ENCODE data around the gene TMEM145. TPM values are rescaled to one million over a fixed set of nuclear protein-coding genes. Genes with fewer than 3 reads are reported as not detected.

TMEM145 gene
- total RNA-seq, 1 donor from 2014 or later: 24.7 TPM

GRCh38 chr19:42306646-42307045 lies 6.5 kb upstream of the TMEM145 start:
- Mint-ChIP-seq H3K36me3 (ENCODE audit: unreplicated experiment) (peaks cover 5% of the 10 kb centered on the region), H3K27me3 (ENCODE audit: unreplicated experiment) (peaks cover 15% of the 10 kb centered on the region), H3K4me3 (ENCODE audit: unreplicated experiment) (no peak overlapping the region), H3K27ac (ENCODE audit: unreplicated experiment) (no peak overlapping the region), H3K9me3 (ENCODE audit: unreplicated experiment) (peaks cover 13% of the 10 kb centered on the region), H3K4me1 (ENCODE audit: low read depth, unreplicated experiment) (peaks cover 10% of the 10 kb centered on the region)
- no peak for DNase-seq
- no peak for TF ChIP-seq CTCF (IDR thresholded peaks at IDR 0.05; ENCODE audit: partially characterized antibody, unreplicated experiment)

GRCh38 chr19:42309686-42310085 lies 3.4 kb upstream of the TMEM145 start:
- no peak overlapping the region for H3K4me3 Mint-ChIP-seq (ENCODE audit: unreplicated experiment)
- peaks cover 10% of the 10 kb centered on the region for H3K27me3 Mint-ChIP-seq (ENCODE audit: unreplicated experiment)

GRCh38 chr19:42311657-42312056 lies 1.5 kb upstream of the TMEM145 start:
- DNase-seq: no peak
- peak overlapping the region; percentile 69 for H3K4me3 Mint-ChIP-seq (ENCODE audit: unreplicated experiment)
- TF ChIP-seq CTCF (IDR thresholded peaks at IDR 0.05; ENCODE audit: partially characterized antibody, unreplicated experiment): no peak
- peaks cover 10% of the 10 kb centered on the region for H3K9me3 Mint-ChIP-seq (ENCODE audit: unreplicated experiment)
- peaks cover 5% of the 10 kb centered on the region for H3K36me3 Mint-ChIP-seq (ENCODE audit: unreplicated experiment)
- H3K4me1 Mint-ChIP-seq (ENCODE audit: low read depth, unreplicated experiment): peaks cover 3% of the 10 kb centered on the region
- no peak overlapping the region for H3K27ac Mint-ChIP-seq (ENCODE audit: unreplicated experiment)
- peaks cover 10% of the 10 kb centered on the region for H3K27me3 Mint-ChIP-seq (ENCODE audit: unreplicated experiment)

More at GRCh38 chr19:42309686-42310085, 3.4 kb upstream of the TMEM145 start:
- DNase-seq: no peak
- no peak for TF ChIP-seq CTCF (IDR thresholded peaks at IDR 0.05; ENCODE audit: partially characterized antibody, unreplicated experiment)
- Mint-ChIP-seq H3K27ac (ENCODE audit: unreplicated experiment) (no peak overlapping the region), H3K36me3 (ENCODE audit: unreplicated experiment) (peaks cover 5% of the 10 kb centered on the region), H3K9me3 (ENCODE audit: unreplicated experiment) (peaks cover 11% of the 10 kb centered on the region), H3K4me1 (ENCODE audit: low read depth, unreplicated experiment) (peaks cover 2% of the 10 kb centered on the region)

GRCh38 chr19:42312370-42312769 lies 739 bp upstream of the TMEM145 start:
- no peak for DNase-seq
- Mint-ChIP-seq H3K4me3 (ENCODE audit: unreplicated experiment) (peak overlapping the region; percentile 88), H3K9me3 (ENCODE audit: unreplicated experiment) (peaks cover 11% of the 10 kb centered on the region), H3K4me1 (ENCODE audit: low read depth, unreplicated experiment) (peaks cover 9% of the 10 kb centered on the region), H3K27me3 (ENCODE audit: unreplicated experiment) (peaks cover 7% of the 10 kb centered on the region), H3K27ac (ENCODE audit: unreplicated experiment) (no peak overlapping the region), H3K36me3 (ENCODE audit: unreplicated experiment) (peaks cover 5% of the 10 kb centered on the region)
- no peak for TF ChIP-seq CTCF (IDR thresholded peaks at IDR 0.05; ENCODE audit: partially characterized antibody, unreplicated experiment)

GRCh38 chr19:42313840-42314755 lies 989 bp downstream of the TMEM145 start:
- peaks cover 12% of the 10 kb centered on the region for H3K9me3 Mint-ChIP-seq (ENCODE audit: unreplicated experiment)
- DNase-seq: no peak
- H3K27ac Mint-ChIP-seq (ENCODE audit: unreplicated experiment): no peak overlapping the region
- H3K27me3 Mint-ChIP-seq (ENCODE audit: unreplicated experiment): peaks cover 6% of the 10 kb centered on the region
- peaks cover 10% of the 10 kb centered on the region for H3K4me1 Mint-ChIP-seq (ENCODE audit: low read depth, unreplicated experiment)
- H3K36me3 Mint-ChIP-seq (ENCODE audit: unreplicated experiment): no peaks in the 10 kb centered on the region
- no peak for TF ChIP-seq CTCF (IDR thresholded peaks at IDR 0.05; ENCODE audit: partially characterized antibody, unreplicated experiment)
- H3K4me3 Mint-ChIP-seq (ENCODE audit: unreplicated experiment): peak overlapping the region; percentile 73
